Kidney (tissue), 14 donors: ENCODE data around the gene PLEKHD1. TPM values are rescaled to one million over a fixed set of nuclear protein-coding genes. Genes with fewer than 3 reads are reported as not detected.

ENCODE experiments used
- DNase-seq, 5 donors: peaks; one replicate each; pipeline ENCODE4 v3.0.0-alpha.2; 2013 to 2020
- FAIRE-seq: peaks from 2 replicates; lab custom pipeline; 2012; peaks lifted over from hg19 to GRCh38; lab: Jason Lieb, UNC
- H3K27ac ChIP-seq, 2 donors: one replicate each; pipeline ENCODE4 v1.7.0; 2013; ENCODE audit warnings: low read depth in 2 of 2, low read length in 2 of 2, inconsistent platforms in 1 of 2
- H3K27me3 ChIP-seq: one replicate; pipeline ENCODE4 v1.7.1; 2013; ENCODE audit warnings: low read length, inconsistent platforms; ENCODE audit not compliant: control insufficient read depth, insufficient read depth
- H3K36me3 ChIP-seq, 3 donors: one replicate each; pipeline versions ENCODE4 v1.7.0 to v1.7.1; 2013; ENCODE audit warnings: low read length in 3 of 3, control low read depth in 1 of 3, inconsistent platforms in 1 of 3; ENCODE audit not compliant: insufficient read depth in 3 of 3, control insufficient read depth in 2 of 3
- H3K4me1 ChIP-seq, 3 donors: one replicate each; pipeline versions ENCODE4 v1.7.0 to v1.7.1; 2013; ENCODE audit warnings: low read length in 3 of 3, inconsistent platforms in 1 of 3, low read depth in 1 of 3; ENCODE audit not compliant: control insufficient read depth in 2 of 3, insufficient read depth in 2 of 3
- H3K4me3 ChIP-seq, 3 donors: one replicate each; pipeline versions ENCODE4 v1.7.0 to v1.8.1; 2013; ENCODE audit warnings: low read length in 3 of 3, control low read depth in 1 of 3, inconsistent platforms in 1 of 3
- H3K9ac ChIP-seq, 3 donors: one replicate each; pipeline versions ENCODE4 v1.7.0 to v1.7.1; 2013; ENCODE audit warnings: low read length in 3 of 3, control low read depth in 1 of 3, inconsistent platforms in 1 of 3
- H3K9me3 ChIP-seq, 3 donors: one replicate each; pipeline versions ENCODE4 v1.7.0 to v1.7.1; 2013; ENCODE audit warnings: low read length in 3 of 3, control low read depth in 1 of 3, inconsistent platforms in 1 of 3; ENCODE audit not compliant: control insufficient read depth in 2 of 3, insufficient read depth in 1 of 3
- intact Hi-C: fragments of 100-400 bp; cut with DNase I; formaldehyde crosslinking; loops from one replicate; pipeline ENCODE4 v1.11.1; 2022
- polyA plus RNA-seq: library from polyadenylated mRNA; stranded (reverse); fragments of 350-450 nt; fragmentation: Illumina TruSeq; extraction: RNeasy Lipid Tissue Mini Kit (QIAGEN cat#74804); gene quantifications from one replicate; pipeline ENCODE4 v1.2.3, GENCODE V29; 2014; ENCODE audit warnings: low read depth, low replicate concordance; ENCODE audit not compliant: insufficient read depth
- total RNA-seq: library from RNA; stranded (reverse); fragmentation: NEBNext Ultra II Directional; extraction: Animal tissue kit (Norgen Biotek cat#: 25700); gene quantifications from one replicate; pipeline ENCODE4 v1.2.1, GENCODE V29; 2021
- TF ChIP-seq, protein P1 (sequence below): IDR thresholded peaks from 3 replicates; pipeline ENCODE4 v1.5.1; 2012; ENCODE audit warnings: mild to moderate bottlenecking, moderate library complexity, borderline replicate concordance; ENCODE audit not compliant: insufficient read depth; ENCODE audit errors: extremely low read depth
- donor health status: control.
- donor health status: control.
- donor health status: control.
- donor health status: control.
- donor health status: control.
- donor health status: DM: yes; HTN: yes; CAD: no.
- donor health status: Normal renal cell carcinoma (clear cell type).

Gene PLEKHD1
- total and polyA plus RNA-seq, 2 donors from 2014 or later: 0.25 to 3.4 TPM

DNA sequence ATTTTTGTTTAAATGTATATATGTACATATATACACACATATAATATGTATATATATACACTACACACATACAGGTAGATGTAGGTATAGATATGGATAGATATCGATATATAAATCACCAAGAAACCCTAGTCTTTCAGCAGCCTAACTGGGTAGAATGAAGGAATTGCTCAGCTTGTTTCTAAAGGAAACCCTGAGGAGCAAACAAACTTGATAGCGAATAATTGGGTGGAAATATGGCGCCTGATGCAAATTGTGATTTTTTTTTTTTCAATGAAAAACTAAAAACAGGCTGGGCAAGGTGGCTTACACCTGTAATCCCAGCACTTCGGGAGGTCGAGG, 90.4 kb downstream of the PLEKHD1 start:
- Histone ChIP-seq H3K4me3 (no peak overlapping the region), H3K27ac (no peak overlapping the region), H3K9ac (no peak overlapping the region), H3K27me3 (peaks cover 19% of the 10 kb centered on the region), H3K9me3 (no peaks in the 10 kb centered on the region), H3K4me1 (peaks cover 0 to 21% (median 0%) of the 10 kb centered on the region in 3 donors), H3K36me3 (no peaks in the 10 kb centered on the region)
- DNase-seq (no peak), FAIRE-seq (no peak)
- intact Hi-C loops: no loop called here
- TF ChIP-seq, protein P1, sequence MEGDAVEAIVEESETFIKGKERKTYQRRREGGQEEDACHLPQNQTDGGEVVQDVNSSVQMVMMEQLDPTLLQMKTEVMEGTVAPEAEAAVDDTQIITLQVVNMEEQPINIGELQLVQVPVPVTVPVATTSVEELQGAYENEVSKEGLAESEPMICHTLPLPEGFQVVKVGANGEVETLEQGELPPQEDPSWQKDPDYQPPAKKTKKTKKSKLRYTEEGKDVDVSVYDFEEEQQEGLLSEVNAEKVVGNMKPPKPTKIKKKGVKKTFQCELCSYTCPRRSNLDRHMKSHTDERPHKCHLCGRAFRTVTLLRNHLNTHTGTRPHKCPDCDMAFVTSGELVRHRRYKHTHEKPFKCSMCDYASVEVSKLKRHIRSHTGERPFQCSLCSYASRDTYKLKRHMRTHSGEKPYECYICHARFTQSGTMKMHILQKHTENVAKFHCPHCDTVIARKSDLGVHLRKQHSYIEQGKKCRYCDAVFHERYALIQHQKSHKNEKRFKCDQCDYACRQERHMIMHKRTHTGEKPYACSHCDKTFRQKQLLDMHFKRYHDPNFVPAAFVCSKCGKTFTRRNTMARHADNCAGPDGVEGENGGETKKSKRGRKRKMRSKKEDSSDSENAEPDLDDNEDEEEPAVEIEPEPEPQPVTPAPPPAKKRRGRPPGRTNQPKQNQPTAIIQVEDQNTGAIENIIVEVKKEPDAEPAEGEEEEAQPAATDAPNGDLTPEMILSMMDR: no peak

DNA sequence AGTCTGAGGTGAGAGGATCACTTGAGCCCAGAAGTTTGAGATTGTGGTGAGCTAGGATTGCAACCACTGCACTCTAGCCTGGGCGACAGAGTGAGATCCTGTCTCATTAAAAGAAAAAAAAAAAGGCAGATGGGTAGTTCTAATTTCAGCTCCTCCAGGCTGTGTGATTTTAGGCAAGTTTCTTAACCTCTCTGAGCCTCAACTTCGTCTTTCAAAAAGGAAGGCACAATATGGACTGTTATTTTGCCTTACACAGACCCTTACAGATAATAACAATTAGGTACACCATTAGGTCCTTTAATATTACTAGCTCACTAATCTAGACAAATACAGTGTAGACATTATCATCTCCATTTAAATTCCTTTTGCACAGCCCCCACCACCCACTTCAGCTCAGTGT, 94.9 kb downstream of the PLEKHD1 start:
- Histone ChIP-seq H3K4me1 (peaks cover 0 to 2% (median 0%) of the 10 kb centered on the region in 3 donors), H3K4me3 (no peak overlapping the region), H3K9ac (no peak overlapping the region), H3K9me3 (no peaks in the 10 kb centered on the region), H3K27me3 (peaks cover 4% of the 10 kb centered on the region), H3K36me3 (no peaks in the 10 kb centered on the region), H3K27ac (no peak overlapping the region)
- FAIRE-seq (no peak), DNase-seq (no peak)
- TF ChIP-seq, protein P1: no peak
- intact Hi-C loops: no loop called here

DNA sequence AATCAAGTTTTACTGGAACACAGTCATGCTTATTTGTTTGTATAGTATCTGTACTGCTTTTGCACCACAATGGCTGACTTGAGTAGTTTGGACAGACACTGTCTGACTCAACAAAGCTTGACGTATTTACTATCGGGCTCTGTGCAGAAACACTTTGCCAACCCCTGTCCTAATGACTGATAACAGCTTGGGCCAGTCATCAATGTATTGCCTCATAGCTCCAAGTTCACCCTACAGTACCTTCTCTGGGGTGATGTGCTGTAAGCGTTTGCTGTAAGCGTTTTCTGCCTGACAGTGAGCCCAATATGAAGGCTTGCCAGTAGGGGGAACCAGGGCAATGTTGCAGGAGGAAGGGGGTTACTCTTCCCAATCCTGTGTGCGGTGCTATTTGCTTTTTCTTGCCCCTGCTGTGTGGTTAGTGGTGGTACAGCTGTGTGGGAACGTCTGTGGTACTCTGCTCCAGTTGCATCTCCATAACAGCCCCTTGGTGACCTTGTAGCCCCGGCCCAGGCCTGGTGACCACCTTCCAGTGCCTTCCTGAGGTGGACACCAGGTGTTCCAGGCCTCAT, 95.6 kb downstream of the PLEKHD1 start:
- TF ChIP-seq, protein P1: no peak
- peaks cover 4% of the 10 kb centered on the region for H3K27me3 ChIP-seq
- peak in 4 of 5 donors; percentile 18 to 56 (median 38) for DNase-seq
- no peak for FAIRE-seq
- no peaks in the 10 kb centered on the region for H3K36me3 ChIP-seq
- H3K9ac ChIP-seq: no peak overlapping the region
- H3K9me3 ChIP-seq: no peaks in the 10 kb centered on the region
- no peak overlapping the region for H3K27ac ChIP-seq
- intact Hi-C loops: no loop called here
- H3K4me1 ChIP-seq: no peaks in the 10 kb centered on the region
- no peak overlapping the region for H3K4me3 ChIP-seq

Other genes with a start within 250 kb of the PLEKHD1 start
- gene GALNT16, start 224.6 kb upstream of the PLEKHD1 start, total RNA-seq: 13.1 TPM
- gene GALNT16, start 224.6 kb upstream of the PLEKHD1 start, polyA plus RNA-seq: 15.2 TPM
- 168 TPM for gene ERH, start 86.4 kb upstream of the PLEKHD1 start, total RNA-seq
- 193 TPM for gene ERH, start 86.4 kb upstream of the PLEKHD1 start, polyA plus RNA-seq
- 77.7 TPM for gene SLC39A9, start 86.0 kb upstream of the PLEKHD1 start, total RNA-seq
- gene SLC39A9, start 86.0 kb upstream of the PLEKHD1 start, polyA plus RNA-seq: 45.9 TPM
- not detected for gene CCDC177, start 90.1 kb downstream of the PLEKHD1 start, total RNA-seq
- not detected for gene CCDC177, start 90.1 kb downstream of the PLEKHD1 start, polyA plus RNA-seq
- 84.2 TPM for gene SUSD6, start 126.9 kb downstream of the PLEKHD1 start, total RNA-seq
- 14.3 TPM for gene SUSD6, start 126.9 kb downstream of the PLEKHD1 start, polyA plus RNA-seq